HCT116 (cell line): ENCODE measurements around the gene DNAH10. TPM values are rescaled to one million over a fixed set of nuclear protein-coding genes. Genes with fewer than 3 reads are reported as not detected.

Experiments
- ATAC-seq: fragments of 200-7000 bp; cut with Tn5 transposase; 2 replicates; pipeline ENCODE4 v1.9.1; 2020; ENCODE audit warnings: mild to moderate bottlenecking, moderate library complexity
- BruUV-seq: library from RNA; stranded (reverse); fragments of 400-500 nt; replicated peaks from 2 replicates; lab custom pipeline; 2021; lab: Mats Ljungman, UMichigan
- CTCF ChIA-PET: fragments of 300-600 bp; sonication (Branson Sonifier 250); formaldehyde crosslinking; loops from one replicate; lab custom pipeline; 2021; ENCODE audit warnings: antibody characterized with exemption; lab: Charles Lee
- POLR2A ChIA-PET: fragments of 300-600, 350-600 bp; sonication (Branson Sonifier 250); formaldehyde crosslinking; loops from one replicate; lab custom pipeline; 2021; ENCODE audit warnings: antibody characterized with exemption; lab: Charles Lee
- RAD21 ChIA-PET, 2 experiments: fragments of 300-600 bp; sonication (Branson Sonifier 250); formaldehyde crosslinking; loops; one replicate each; lab custom pipeline; 2023; ENCODE audit warnings: low total read pairs in 2 of 2; ENCODE audit not compliant: uncharacterized antibody in 2 of 2, unreplicated experiment in 2 of 2, low non-redundant PET in 1 of 2; lab: Charles Lee
- DNase-seq: peaks from one replicate; pipeline ENCODE4 v3.0.0-alpha.2; 2010; ENCODE audit warnings: low read depth, low spot score
- H2AFZ ChIP-seq: fragments of 200-600 bp; shearing (Covaris generic), sonication (generic); 2 replicates; pipeline ENCODE4 v1.6.1; 2017; ENCODE audit warnings: low read depth, mixed run types, mixed read lengths, antibody characterized with exemption, low read length; ENCODE audit not compliant: poor library complexity, severe bottlenecking
- H3K27ac ChIP-seq: 2 replicates; pipeline ENCODE4 v1.5.1; 2012; ENCODE audit warnings: low read depth, low read length
- H3K27me3 ChIP-seq: fragments of 200-600 bp; sonication (generic); 2 replicates; pipeline ENCODE4 v1.6.1; 2016; ENCODE audit warnings: mixed run types, low read length, mixed read lengths; ENCODE audit not compliant: insufficient read depth
- H3K36me3 ChIP-seq, 2 experiments: fragments of 200-500 bp in 1 of 2; fragments of 200-600 bp in 1 of 2; sonication (Bioruptor generic) in 1 of 2; sonication (generic) in 1 of 2; 2 replicates each; pipeline versions ENCODE4 v1.5.1 to v1.6.1; 2014 to 2016; ENCODE audit warnings: low read length in 2 of 2, inconsistent platforms in 1 of 2, mixed read lengths in 1 of 2, mixed run types in 1 of 2; ENCODE audit not compliant: insufficient read depth in 2 of 2, control insufficient read depth in 1 of 2
- H3K4me1 ChIP-seq, 2 experiments: fragments of 200-600 bp in 1 of 2; sonication (generic) in 1 of 2; 2 replicates each; pipeline versions ENCODE4 v1.5.1 to v1.6.1; 2012 to 2017; ENCODE audit warnings: low read length in 2 of 2, inconsistent platforms in 1 of 2, mild to moderate bottlenecking in 1 of 2, mixed read lengths in 1 of 2, mixed run types in 1 of 2, moderate library complexity in 1 of 2; ENCODE audit not compliant: insufficient read depth in 2 of 2, control insufficient read depth in 1 of 2
- H3K4me2 ChIP-seq: fragments of 200-600 bp; sonication (generic); 2 replicates; pipeline ENCODE4 v1.6.1; 2017; ENCODE audit warnings: mixed run types, low read length, mixed read lengths
- H3K4me3 ChIP-seq, 2 experiments: fragments of 200-600 bp in 1 of 2; sonication (generic) in 1 of 2; replicated peaks in 1 of 2; 2 replicates each; pipeline ENCODE4 v1.5.1; 2011 to 2016; ENCODE audit warnings: low read length in 2 of 2, control low read depth in 1 of 2, low read depth in 1 of 2, mild to moderate bottlenecking in 1 of 2, mixed read lengths in 1 of 2, mixed run types in 1 of 2
- H3K79me2 ChIP-seq: fragments of 200-600 bp; sonication (generic); 2 replicates; pipeline ENCODE4 v1.6.1; 2017; ENCODE audit warnings: mild to moderate bottlenecking, mixed run types, low read length, moderate library complexity, mixed read lengths; ENCODE audit not compliant: insufficient read depth
- H3K9ac ChIP-seq: fragments of 200-600 bp; sonication (generic); 2 replicates; pipeline ENCODE4 v1.6.1; 2016; ENCODE audit warnings: low read length, mixed read lengths
- H3K9me2 ChIP-seq: fragments of 200-600 bp; sonication (generic), shearing (Covaris generic); 2 replicates; pipeline ENCODE4 v1.6.1; 2017; ENCODE audit warnings: mixed run types, mild to moderate bottlenecking, moderate library complexity; ENCODE audit not compliant: insufficient read depth
- H3K9me3 ChIP-seq, 2 experiments: fragments of 200-500 bp in 1 of 2; fragments of 200-600 bp in 1 of 2; sonication (Bioruptor generic) in 1 of 2; sonication (generic) in 1 of 2; 2 replicates each; pipeline ENCODE4 v1.6.1; 2014 to 2017; ENCODE audit warnings: low read length in 2 of 2, mixed read lengths in 2 of 2, inconsistent platforms in 1 of 2, low read depth in 1 of 2, mild to moderate bottlenecking in 1 of 2, mixed run types in 1 of 2, moderate library complexity in 1 of 2; ENCODE audit not compliant: control insufficient read depth in 1 of 2, insufficient read depth in 1 of 2
- H4K20me1 ChIP-seq: fragments of 200-600 bp; sonication (generic), shearing (Covaris generic); 2 replicates; pipeline ENCODE4 v1.6.1; 2017; ENCODE audit warnings: mixed run types, mild to moderate bottlenecking, moderate library complexity; ENCODE audit not compliant: insufficient read depth
- ATF3 ChIP-seq: IDR thresholded peaks from 2 replicates; pipeline ENCODE4 v1.6.1; 2012
- CBX3 ChIP-seq: IDR thresholded peaks from 2 replicates; pipeline ENCODE4 v1.6.1; 2012; ENCODE audit warnings: low read depth
- CEBPB ChIP-seq: IDR thresholded peaks from 2 replicates; pipeline ENCODE4 v1.6.1; 2012; ENCODE audit warnings: low read depth
- EGR1 ChIP-seq: IDR thresholded peaks from 2 replicates; pipeline ENCODE4 v1.6.1; 2012; ENCODE audit warnings: low read depth
- ELF1 ChIP-seq: IDR thresholded peaks from 2 replicates; pipeline ENCODE4 v1.6.1; 2012; ENCODE audit warnings: low read depth, borderline replicate concordance
- EZH2 ChIP-seq: fragments of 200-600 bp; sonication (generic); IDR thresholded peaks from 2 replicates; pipeline ENCODE4 v1.6.1; 2017; ENCODE audit warnings: antibody characterized with exemption, mixed run types
- FOSL1 ChIP-seq: IDR thresholded peaks from 2 replicates; pipeline ENCODE4 v1.6.1; 2012; ENCODE audit warnings: low read depth
- JUND ChIP-seq: IDR thresholded peaks from 2 replicates; pipeline ENCODE4 v1.6.1; 2012
- POLR2A ChIP-seq: IDR thresholded peaks from 2 replicates; pipeline ENCODE4 v1.7.0; 2011; ENCODE audit warnings: borderline replicate concordance; ENCODE audit not compliant: insufficient read depth, insufficient read length; ENCODE audit errors: extremely low read depth
- POLR2AphosphoS5 ChIP-seq: IDR thresholded peaks from 2 replicates; pipeline ENCODE4 v1.6.1; 2011; ENCODE audit warnings: mild to moderate bottlenecking, low read depth, low read length, moderate library complexity
- RAD21 ChIP-seq: IDR thresholded peaks from 2 replicates; pipeline ENCODE4 v1.6.1; 2012; ENCODE audit warnings: low read depth, mild to moderate bottlenecking
- TCF7L2 ChIP-seq: IDR thresholded peaks from 2 replicates; pipeline ENCODE4 v1.7.0; 2011; ENCODE audit warnings: borderline replicate concordance, inconsistent platforms; ENCODE audit not compliant: insufficient read depth, insufficient read length; ENCODE audit errors: extremely low read depth
- YY1 ChIP-seq: IDR thresholded peaks from 2 replicates; pipeline ENCODE4 v1.6.1; 2011; ENCODE audit warnings: low read length, low read depth, moderate library complexity, mild to moderate bottlenecking; ENCODE audit not compliant: insufficient replicate concordance; ENCODE audit errors: extremely low read depth
- ZFX ChIP-seq: fragments of 450-650 bp; IDR thresholded peaks from 2 replicates; pipeline ENCODE4 v1.6.1; 2017
- intact Hi-C: fragments of 100-400 bp; cut with micrococcal nuclease; formaldehyde crosslinking; loops from 2 replicates; pipeline ENCODE4 v1.10.0; 2022
- total RNA-seq: library from RNA; stranded (reverse); gene quantifications from one replicate; pipeline ENCODE4 v1.2.1, GENCODE V29; 2021; ENCODE audit not compliant: unreplicated experiment
- TF ChIP-seq, protein P1 (sequence below): IDR thresholded peaks from 2 replicates; pipeline ENCODE4 v1.6.1; 2012
- TF ChIP-seq, protein P2 (sequence below), 3 experiments: fragments of 200-600 bp in 1 of 3; sonication (generic) in 1 of 3; IDR thresholded peaks in 2 of 3; conservative IDR thresholded peaks in 1 of 3; 2 replicates each; pipeline ENCODE4 v1.5.1; 2012 to 2017; ENCODE audit warnings: low read depth in 2 of 3, low read length in 2 of 3, antibody characterized with exemption in 1 of 3, borderline replicate concordance in 1 of 3, control low read depth in 1 of 3, mild to moderate bottlenecking in 1 of 3, mixed read lengths in 1 of 3, mixed run types in 1 of 3, moderate library complexity in 1 of 3; ENCODE audit not compliant: insufficient read depth in 1 of 3

DNAH10 gene
- total RNA-seq, 1 experiment from 2014 or later, result 1.3 TPM

GRCh38 chr12:123879691-123880090, 117.6 kb downstream of the DNAH10 start:
- no peaks in the 10 kb centered on the region for H3K9me3 ChIP-seq
- BruUV-seq, result no TSS peak
- no peak overlapping the region for H3K9ac ChIP-seq
- no peak overlapping the region for H3K4me2 ChIP-seq
- intact Hi-C loops, result no loop called here
- no peaks in the 10 kb centered on the region for H4K20me1 ChIP-seq
- H3K27me3 ChIP-seq, result peaks cover 3% of the 10 kb centered on the region; the same call in 1 of the 2 replicates
- POLR2A ChIA-PET, result no interaction called here
- no peaks in the 10 kb centered on the region for H3K36me3 ChIP-seq
- H3K9me2 ChIP-seq, result no peaks in the 10 kb centered on the region
- no peak overlapping the region for H3K4me3 ChIP-seq
- no peak for ATAC-seq
- RAD21 ChIA-PET, result no interaction called here
- CTCF ChIA-PET, result no interaction called here
- DNase-seq, result no peak
- no peaks in the 10 kb centered on the region for H3K79me2 ChIP-seq
- H2AFZ ChIP-seq, result no peak overlapping the region
- H3K27ac ChIP-seq, result no peak overlapping the region
- no peak for TF ChIP-seq EGR1
- no peak for TF ChIP-seq FOSL1
- TF ChIP-seq CEBPB, result no peak
- TF ChIP-seq POLR2AphosphoS5, result no peak
- no peak for TF ChIP-seq POLR2A
- TF ChIP-seq, protein P1, sequence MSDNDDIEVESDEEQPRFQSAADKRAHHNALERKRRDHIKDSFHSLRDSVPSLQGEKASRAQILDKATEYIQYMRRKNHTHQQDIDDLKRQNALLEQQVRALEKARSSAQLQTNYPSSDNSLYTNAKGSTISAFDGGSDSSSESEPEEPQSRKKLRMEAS, result no peak
- H3K4me1 ChIP-seq, result no peaks in the 10 kb centered on the region

GRCh38 chr12:123882161-123882705, 120.1 kb downstream of the DNAH10 start:
- ATAC-seq (no peak), DNase-seq (no peak)
- Histone ChIP-seq H3K9me2 (no peaks in the 10 kb centered on the region), H3K27me3 (peaks cover 3% of the 10 kb centered on the region; the same call in 1 of the 2 replicates), H3K4me1 (no peaks in the 10 kb centered on the region), H3K36me3 (no peaks in the 10 kb centered on the region), H3K4me3 (no peak overlapping the region), H2AFZ (no peak overlapping the region), H4K20me1 (no peaks in the 10 kb centered on the region), H3K4me2 (no peak overlapping the region), H3K27ac (no peak overlapping the region), H3K79me2 (no peaks in the 10 kb centered on the region), H3K9me3 (no peaks in the 10 kb centered on the region), H3K9ac (no peak overlapping the region)
- CTCF ChIA-PET, result interaction anchor here (0.7 kb wide), 1 partner anchor 80 kb away, joined by 3 read pairs; no protein-coding TSS in a partner anchor
- POLR2A ChIA-PET, result no interaction called here
- intact Hi-C loops, result no loop called here
- RAD21 ChIA-PET, result no interaction called here
- no peak for TF ChIP-seq ATF3
- no peak for TF ChIP-seq FOSL1
- no peak for TF ChIP-seq EGR1
- no peak for TF ChIP-seq ELF1
- TF ChIP-seq, protein P2, sequence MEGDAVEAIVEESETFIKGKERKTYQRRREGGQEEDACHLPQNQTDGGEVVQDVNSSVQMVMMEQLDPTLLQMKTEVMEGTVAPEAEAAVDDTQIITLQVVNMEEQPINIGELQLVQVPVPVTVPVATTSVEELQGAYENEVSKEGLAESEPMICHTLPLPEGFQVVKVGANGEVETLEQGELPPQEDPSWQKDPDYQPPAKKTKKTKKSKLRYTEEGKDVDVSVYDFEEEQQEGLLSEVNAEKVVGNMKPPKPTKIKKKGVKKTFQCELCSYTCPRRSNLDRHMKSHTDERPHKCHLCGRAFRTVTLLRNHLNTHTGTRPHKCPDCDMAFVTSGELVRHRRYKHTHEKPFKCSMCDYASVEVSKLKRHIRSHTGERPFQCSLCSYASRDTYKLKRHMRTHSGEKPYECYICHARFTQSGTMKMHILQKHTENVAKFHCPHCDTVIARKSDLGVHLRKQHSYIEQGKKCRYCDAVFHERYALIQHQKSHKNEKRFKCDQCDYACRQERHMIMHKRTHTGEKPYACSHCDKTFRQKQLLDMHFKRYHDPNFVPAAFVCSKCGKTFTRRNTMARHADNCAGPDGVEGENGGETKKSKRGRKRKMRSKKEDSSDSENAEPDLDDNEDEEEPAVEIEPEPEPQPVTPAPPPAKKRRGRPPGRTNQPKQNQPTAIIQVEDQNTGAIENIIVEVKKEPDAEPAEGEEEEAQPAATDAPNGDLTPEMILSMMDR (IDR thresholded peaks at IDR 0.05 in 2 of 3, conservative IDR thresholded peaks at IDR 0.05 in 1 of 3; ENCODE audit: borderline replicate concordance in 1 of 3, insufficient read depth in 1 of 3, low read depth in 2 of 3, low read length in 2 of 3), result no peak
- TF ChIP-seq, protein P1, result no peak
- TF ChIP-seq RAD21, result no peak
- no peak for TF ChIP-seq ZFX
- TF ChIP-seq CEBPB, result no peak
- TF ChIP-seq EZH2, result no peak
- TF ChIP-seq JUND, result no peak
- TF ChIP-seq CBX3, result no peak
- no peak for TF ChIP-seq YY1
- TF ChIP-seq TCF7L2, result no peak
- BruUV-seq, result no TSS peak
